Activated CD8-positive, alpha-beta memory T cell treated with anti-CD3 and anti-CD28 coated beads for 1 hour (primary cell): ENCODE data around the gene PRODH2.
A peak's percentile ranks its signal among the peaks of the same experiment; 100 is the strongest.
"Not testable (repeated sequence)": the region's sequence is repeated elsewhere in the genome, so short reads cannot be mapped to it uniquely, and the experiment has no call there.

ENCODE experiments used
- DNase-seq, 2 donors: peaks; one replicate each; pipeline ENCODE4 v3.0.0-alpha.2; 2020; ENCODE audit warnings: low read depth in 1 of 2; ENCODE audit errors: extremely low read depth in 1 of 2

Gene PRODH2

GRCh38 chr19:35782589-35782988, 30.1 kb downstream of the PRODH2 start:
- DNase-seq, result no peak

- no peak for DNase-seq
Measured at GRCh38 chr19:35781650-35782049, 31.0 kb downstream of the PRODH2 start.

- DNase-seq, result no peak
Measured at GRCh38 chr19:35780717-35781116, 31.9 kb downstream of the PRODH2 start.

- DNase-seq, result no peak
Measured at GRCh38 chr19:35780058-35780457, 32.6 kb downstream of the PRODH2 start.

GRCh38 chr19:35779033-35779432, 33.6 kb downstream of the PRODH2 start:
- DNase-seq, result no peak

GRCh38 chr19:35777961-35778360, 34.7 kb downstream of the PRODH2 start:
- DNase-seq, result no peak

- DNase-seq, result no peak
Measured at GRCh38 chr19:35777086-35777841, 35.4 kb downstream of the PRODH2 start.

GRCh38 chr19:35776102-35776788, 36.4 kb downstream of the PRODH2 start:
- no peak for DNase-seq

GRCh38 chr19:35775298-35776101, 37.1 kb downstream of the PRODH2 start, which contains the start of gene ARHGAP33:
Gene ARHGAP33, plus strand, starts transcription at chr19:35775564. Its CDS starts 95 bp downstream, at chr19:35775659.
- peak; percentile 98 to 99 for DNase-seq

- DNase-seq, result no peak
Measured at GRCh38 chr19:35775046-35775297, 37.7 kb downstream of the PRODH2 start.

GRCh38 chr19:35774274-35775045, 38.2 kb downstream of the PRODH2 start:
- DNase-seq, result no peak

GRCh38 chr19:35773020-35773806, 39.4 kb downstream of the PRODH2 start:
- no peak for DNase-seq

- not testable (repeated sequence) for DNase-seq
Measured at GRCh38 chr19:35772362-35772761, 40.3 kb downstream of the PRODH2 start.

GRCh38 chr19:35768082-35768421, 44.6 kb downstream of the PRODH2 start:
- no peak for DNase-seq

- no peak for DNase-seq
Measured at GRCh38 chr19:35767288-35768081, 45.2 kb downstream of the PRODH2 start.

- DNase-seq, result no peak
Measured at GRCh38 chr19:35766571-35767104, 46.0 kb downstream of the PRODH2 start.

- no peak for DNase-seq
Measured at GRCh38 chr19:35764432-35765315, 48.0 kb downstream of the PRODH2 start.

- DNase-seq, result no peak
Measured at GRCh38 chr19:35760711-35761349, 51.8 kb downstream of the PRODH2 start.
